ENCODE measurements around the gene CDK14.

DNA sequence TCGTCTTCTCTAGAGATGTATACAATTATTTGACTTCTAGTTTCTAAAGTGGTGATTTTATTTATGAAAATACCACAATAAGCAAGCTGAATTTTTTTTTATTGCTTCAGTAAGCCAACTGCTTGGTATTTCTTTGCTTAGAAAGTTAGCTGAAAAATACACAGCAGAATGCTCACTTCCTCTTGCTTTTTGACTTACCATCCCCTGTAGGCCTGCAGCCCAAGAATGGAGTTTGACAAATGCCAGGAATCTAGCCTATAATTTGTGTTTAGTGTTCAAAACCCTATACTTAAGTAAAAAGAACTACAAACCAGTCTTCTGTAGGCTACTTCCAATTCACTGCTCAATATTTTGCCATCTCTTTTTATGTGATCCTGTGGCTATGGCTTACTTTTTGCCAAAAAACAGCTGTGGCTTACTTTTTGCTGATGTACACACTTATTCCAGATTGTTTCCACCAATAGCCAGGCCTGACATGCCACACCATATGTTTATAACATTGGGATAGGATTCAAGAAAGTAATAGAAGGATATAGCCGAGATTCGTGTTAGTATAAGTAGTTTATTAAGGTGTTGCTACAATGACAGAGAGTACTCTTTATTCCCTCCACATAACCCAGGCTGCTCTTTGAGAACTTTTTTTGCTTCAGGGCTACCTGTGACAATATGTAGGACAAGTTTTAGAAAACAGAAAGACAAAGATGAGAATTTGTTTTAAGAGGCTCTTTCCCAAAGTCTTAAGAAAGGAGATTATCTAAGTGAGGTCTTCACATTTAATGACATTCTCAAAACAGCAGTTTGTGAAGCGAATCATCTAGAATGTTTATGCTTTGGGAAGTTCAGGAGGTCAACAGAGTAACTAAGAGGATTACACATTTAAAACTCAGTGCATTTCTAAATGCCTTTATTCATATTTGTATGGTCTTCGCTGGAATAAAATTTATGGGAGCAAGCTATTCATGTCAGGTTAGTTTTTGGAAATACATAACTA, 404.2 kb downstream of the CDK14 start:
- TF ChIP-seq POLR2A (IDR thresholded peaks at IDR 0.05) (no peak), EP300 (IDR thresholded peaks at IDR 0.05) (no peak)
- TF ChIP-seq, protein P1, sequence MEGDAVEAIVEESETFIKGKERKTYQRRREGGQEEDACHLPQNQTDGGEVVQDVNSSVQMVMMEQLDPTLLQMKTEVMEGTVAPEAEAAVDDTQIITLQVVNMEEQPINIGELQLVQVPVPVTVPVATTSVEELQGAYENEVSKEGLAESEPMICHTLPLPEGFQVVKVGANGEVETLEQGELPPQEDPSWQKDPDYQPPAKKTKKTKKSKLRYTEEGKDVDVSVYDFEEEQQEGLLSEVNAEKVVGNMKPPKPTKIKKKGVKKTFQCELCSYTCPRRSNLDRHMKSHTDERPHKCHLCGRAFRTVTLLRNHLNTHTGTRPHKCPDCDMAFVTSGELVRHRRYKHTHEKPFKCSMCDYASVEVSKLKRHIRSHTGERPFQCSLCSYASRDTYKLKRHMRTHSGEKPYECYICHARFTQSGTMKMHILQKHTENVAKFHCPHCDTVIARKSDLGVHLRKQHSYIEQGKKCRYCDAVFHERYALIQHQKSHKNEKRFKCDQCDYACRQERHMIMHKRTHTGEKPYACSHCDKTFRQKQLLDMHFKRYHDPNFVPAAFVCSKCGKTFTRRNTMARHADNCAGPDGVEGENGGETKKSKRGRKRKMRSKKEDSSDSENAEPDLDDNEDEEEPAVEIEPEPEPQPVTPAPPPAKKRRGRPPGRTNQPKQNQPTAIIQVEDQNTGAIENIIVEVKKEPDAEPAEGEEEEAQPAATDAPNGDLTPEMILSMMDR (IDR thresholded peaks at IDR 0.05) = no peak

All from ovary (tissue), 3 donors.